Measurements from ENCODE around the gene TIMM23. TPM values are rescaled to one million over a fixed set of nuclear protein-coding genes. Genes with fewer than 3 reads are reported as not detected.

TIMM23 gene
- total RNA-seq, 1 experiment from 2014 or later = 99.0 TPM

DNA sequence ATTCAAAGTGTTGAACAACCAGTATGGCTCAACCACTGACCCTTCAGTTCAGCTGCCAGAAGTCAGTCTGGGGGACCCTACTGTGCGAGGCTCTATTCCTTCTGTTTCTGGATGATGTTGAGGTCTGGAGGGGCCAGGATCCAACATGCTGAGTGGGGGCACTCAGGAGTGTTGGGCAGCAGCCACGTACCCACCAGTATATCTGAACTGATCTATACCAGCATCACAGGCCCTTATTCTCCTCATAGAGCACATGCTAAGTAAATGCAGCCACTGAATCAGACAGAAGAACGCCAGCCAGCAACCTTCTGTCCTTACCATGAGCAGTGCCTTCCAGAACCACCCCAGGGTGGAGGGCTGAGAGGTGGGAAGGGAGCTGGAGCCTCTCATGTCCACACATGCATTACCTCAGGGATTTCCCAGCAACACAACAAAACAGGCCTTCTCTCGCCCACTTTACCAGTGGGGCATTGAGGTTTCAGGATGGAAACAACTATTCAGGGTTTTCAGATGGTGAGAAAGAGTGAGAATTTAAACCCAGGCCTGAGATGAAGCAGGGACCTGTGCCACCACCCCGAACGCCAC is 80.6 kb downstream of the TIMM23 start:
- Mint-ChIP-seq H3K4me1 (peaks cover 40% of the 10 kb centered on the region), H3K9me3 (peaks cover 10% of the 10 kb centered on the region), H3K27me3 (ENCODE audit: low read depth) (no peaks in the 10 kb centered on the region; the same call in 1 of the 2 replicates), H3K27ac (peak overlapping the region; percentile 6; the same call in 1 of the 2 replicates), H3K36me3 (no peaks in the 10 kb centered on the region), H3K4me3 (no peak overlapping the region)
- ATAC-seq (no peak), DNase-seq (ENCODE audit: low spot score) (no peak)
- POLR2A ChIA-PET = interaction anchor here (0.6 kb wide), 1 partner anchor 18 kb away, joined by 3 read pairs; no protein-coding TSS in a partner anchor
- TF ChIP-seq, protein P1, sequence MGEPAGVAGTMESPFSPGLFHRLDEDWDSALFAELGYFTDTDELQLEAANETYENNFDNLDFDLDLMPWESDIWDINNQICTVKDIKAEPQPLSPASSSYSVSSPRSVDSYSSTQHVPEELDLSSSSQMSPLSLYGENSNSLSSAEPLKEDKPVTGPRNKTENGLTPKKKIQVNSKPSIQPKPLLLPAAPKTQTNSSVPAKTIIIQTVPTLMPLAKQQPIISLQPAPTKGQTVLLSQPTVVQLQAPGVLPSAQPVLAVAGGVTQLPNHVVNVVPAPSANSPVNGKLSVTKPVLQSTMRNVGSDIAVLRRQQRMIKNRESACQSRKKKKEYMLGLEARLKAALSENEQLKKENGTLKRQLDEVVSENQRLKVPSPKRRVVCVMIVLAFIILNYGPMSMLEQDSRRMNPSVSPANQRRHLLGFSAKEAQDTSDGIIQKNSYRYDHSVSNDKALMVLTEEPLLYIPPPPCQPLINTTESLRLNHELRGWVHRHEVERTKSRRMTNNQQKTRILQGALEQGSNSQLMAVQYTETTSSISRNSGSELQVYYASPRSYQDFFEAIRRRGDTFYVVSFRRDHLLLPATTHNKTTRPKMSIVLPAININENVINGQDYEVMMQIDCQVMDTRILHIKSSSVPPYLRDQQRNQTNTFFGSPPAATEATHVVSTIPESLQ (CRISPR knock-in tag; IDR thresholded peaks at IDR 0.05) = no peak
- TF ChIP-seq, protein P2, sequence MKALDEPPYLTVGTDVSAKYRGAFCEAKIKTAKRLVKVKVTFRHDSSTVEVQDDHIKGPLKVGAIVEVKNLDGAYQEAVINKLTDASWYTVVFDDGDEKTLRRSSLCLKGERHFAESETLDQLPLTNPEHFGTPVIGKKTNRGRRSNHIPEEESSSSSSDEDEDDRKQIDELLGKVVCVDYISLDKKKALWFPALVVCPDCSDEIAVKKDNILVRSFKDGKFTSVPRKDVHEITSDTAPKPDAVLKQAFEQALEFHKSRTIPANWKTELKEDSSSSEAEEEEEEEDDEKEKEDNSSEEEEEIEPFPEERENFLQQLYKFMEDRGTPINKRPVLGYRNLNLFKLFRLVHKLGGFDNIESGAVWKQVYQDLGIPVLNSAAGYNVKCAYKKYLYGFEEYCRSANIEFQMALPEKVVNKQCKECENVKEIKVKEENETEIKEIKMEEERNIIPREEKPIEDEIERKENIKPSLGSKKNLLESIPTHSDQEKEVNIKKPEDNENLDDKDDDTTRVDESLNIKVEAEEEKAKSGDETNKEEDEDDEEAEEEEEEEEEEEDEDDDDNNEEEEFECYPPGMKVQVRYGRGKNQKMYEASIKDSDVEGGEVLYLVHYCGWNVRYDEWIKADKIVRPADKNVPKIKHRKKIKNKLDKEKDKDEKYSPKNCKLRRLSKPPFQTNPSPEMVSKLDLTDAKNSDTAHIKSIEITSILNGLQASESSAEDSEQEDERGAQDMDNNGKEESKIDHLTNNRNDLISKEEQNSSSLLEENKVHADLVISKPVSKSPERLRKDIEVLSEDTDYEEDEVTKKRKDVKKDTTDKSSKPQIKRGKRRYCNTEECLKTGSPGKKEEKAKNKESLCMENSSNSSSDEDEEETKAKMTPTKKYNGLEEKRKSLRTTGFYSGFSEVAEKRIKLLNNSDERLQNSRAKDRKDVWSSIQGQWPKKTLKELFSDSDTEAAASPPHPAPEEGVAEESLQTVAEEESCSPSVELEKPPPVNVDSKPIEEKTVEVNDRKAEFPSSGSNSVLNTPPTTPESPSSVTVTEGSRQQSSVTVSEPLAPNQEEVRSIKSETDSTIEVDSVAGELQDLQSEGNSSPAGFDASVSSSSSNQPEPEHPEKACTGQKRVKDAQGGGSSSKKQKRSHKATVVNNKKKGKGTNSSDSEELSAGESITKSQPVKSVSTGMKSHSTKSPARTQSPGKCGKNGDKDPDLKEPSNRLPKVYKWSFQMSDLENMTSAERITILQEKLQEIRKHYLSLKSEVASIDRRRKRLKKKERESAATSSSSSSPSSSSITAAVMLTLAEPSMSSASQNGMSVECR (CRISPR knock-in tag; IDR thresholded peaks at IDR 0.05; ENCODE audit: borderline replicate concordance) = no peak
- no peak for TF ChIP-seq ZNF317 (CRISPR knock-in tag; IDR thresholded peaks at IDR 0.05; ENCODE audit: borderline replicate concordance, low read depth)
- no peak for TF ChIP-seq ZNF396 (CRISPR knock-in tag; IDR thresholded peaks at IDR 0.05; ENCODE audit: borderline replicate concordance)
- no peak for TF ChIP-seq ZNF219 (CRISPR knock-in tag; IDR thresholded peaks at IDR 0.05; ENCODE audit: borderline replicate concordance)
- TF ChIP-seq ZNF281 (CRISPR knock-in tag; IDR thresholded peaks at IDR 0.05) = no peak
- no peak for TF ChIP-seq ZBTB21 (CRISPR knock-in tag; IDR thresholded peaks at IDR 0.05; ENCODE audit: borderline replicate concordance)
- TF ChIP-seq ETV6 (CRISPR knock-in tag; IDR thresholded peaks at IDR 0.05) = no peak
- no peak for TF ChIP-seq OVOL2 (CRISPR knock-in tag; IDR thresholded peaks at IDR 0.05; ENCODE audit: borderline replicate concordance)
- TF ChIP-seq ZNF121 (CRISPR knock-in tag; IDR thresholded peaks at IDR 0.05) = no peak
- TF ChIP-seq NR2C2 (CRISPR knock-in tag; IDR thresholded peaks at IDR 0.05) = no peak
- no peak for TF ChIP-seq NR3C1 (CRISPR knock-in tag; conservative IDR thresholded peaks at IDR 0.05; ENCODE audit: low read depth)
- no peak for TF ChIP-seq E2F5 (CRISPR knock-in tag; IDR thresholded peaks at IDR 0.05)
- TF ChIP-seq FOXJ3 (CRISPR knock-in tag; IDR thresholded peaks at IDR 0.05; ENCODE audit: borderline replicate concordance) = no peak
- TF ChIP-seq CREB1 (CRISPR knock-in tag; IDR thresholded peaks at IDR 0.05) = no peak
- TF ChIP-seq, protein P3, sequence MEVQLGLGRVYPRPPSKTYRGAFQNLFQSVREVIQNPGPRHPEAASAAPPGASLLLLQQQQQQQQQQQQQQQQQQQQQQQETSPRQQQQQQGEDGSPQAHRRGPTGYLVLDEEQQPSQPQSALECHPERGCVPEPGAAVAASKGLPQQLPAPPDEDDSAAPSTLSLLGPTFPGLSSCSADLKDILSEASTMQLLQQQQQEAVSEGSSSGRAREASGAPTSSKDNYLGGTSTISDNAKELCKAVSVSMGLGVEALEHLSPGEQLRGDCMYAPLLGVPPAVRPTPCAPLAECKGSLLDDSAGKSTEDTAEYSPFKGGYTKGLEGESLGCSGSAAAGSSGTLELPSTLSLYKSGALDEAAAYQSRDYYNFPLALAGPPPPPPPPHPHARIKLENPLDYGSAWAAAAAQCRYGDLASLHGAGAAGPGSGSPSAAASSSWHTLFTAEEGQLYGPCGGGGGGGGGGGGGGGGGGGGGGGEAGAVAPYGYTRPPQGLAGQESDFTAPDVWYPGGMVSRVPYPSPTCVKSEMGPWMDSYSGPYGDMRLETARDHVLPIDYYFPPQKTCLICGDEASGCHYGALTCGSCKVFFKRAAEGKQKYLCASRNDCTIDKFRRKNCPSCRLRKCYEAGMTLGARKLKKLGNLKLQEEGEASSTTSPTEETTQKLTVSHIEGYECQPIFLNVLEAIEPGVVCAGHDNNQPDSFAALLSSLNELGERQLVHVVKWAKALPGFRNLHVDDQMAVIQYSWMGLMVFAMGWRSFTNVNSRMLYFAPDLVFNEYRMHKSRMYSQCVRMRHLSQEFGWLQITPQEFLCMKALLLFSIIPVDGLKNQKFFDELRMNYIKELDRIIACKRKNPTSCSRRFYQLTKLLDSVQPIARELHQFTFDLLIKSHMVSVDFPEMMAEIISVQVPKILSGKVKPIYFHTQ (CRISPR knock-in tag; IDR thresholded peaks at IDR 0.05) = no peak
- no peak for TF ChIP-seq NFATC4 (CRISPR knock-in tag; IDR thresholded peaks at IDR 0.05)
- TF ChIP-seq ZNF263 (CRISPR knock-in tag; IDR thresholded peaks at IDR 0.05; ENCODE audit: low read depth) = no peak
- TF ChIP-seq SOX15 (CRISPR knock-in tag; IDR thresholded peaks at IDR 0.05) = no peak
- CTCF ChIA-PET = interaction anchor here (0.7 kb wide), 1 partner anchor 17 kb away, joined by 4 read pairs; no protein-coding TSS in a partner anchor

All from WTC11 (cell line).